SU-DHL-6 (cell line): ENCODE data around the gene DQX1.

Source experiments
- H2AFZ ChIP-seq: fragments of 200-600 bp; sonication (generic); 2 replicates; pipeline ENCODE4 v1.6.1; 2014; ENCODE audit warnings: low read depth, mild to moderate bottlenecking, moderate library complexity, mixed read lengths, antibody characterized with exemption, low read length; ENCODE audit not compliant: severe bottlenecking
- H3F3A ChIP-seq: fragments of 200-600 bp; shearing (Covaris generic); 2 replicates; pipeline ENCODE4 v1.6.0; 2016; ENCODE audit warnings: antibody characterized with exemption, mild to moderate bottlenecking; ENCODE audit not compliant: insufficient read depth
- H3K27ac ChIP-seq: fragments of 200-600 bp; sonication (generic); 2 replicates; pipeline ENCODE4 v1.5.1; 2016; ENCODE audit warnings: low read depth, mild to moderate bottlenecking, low read length, moderate library complexity, mixed read lengths
- H3K27me3 ChIP-seq: fragments of 200-600 bp; sonication (generic), shearing (Covaris generic); 2 replicates; pipeline ENCODE4 v1.6.0; 2014; ENCODE audit warnings: mild to moderate bottlenecking, low read length
- H3K36me3 ChIP-seq: fragments of 200-600 bp; sonication (generic); 2 replicates; pipeline ENCODE4 v1.6.1; 2014; ENCODE audit warnings: mild to moderate bottlenecking, low read length, mixed read lengths
- H3K4me2 ChIP-seq: fragments of 300-600, 200-600 bp; shearing (Covaris generic), sonication (generic); 2 replicates; pipeline ENCODE4 v1.6.0; 2014; ENCODE audit warnings: low read length, low read depth, mild to moderate bottlenecking; ENCODE audit not compliant: poor library complexity, severe bottlenecking
- H3K4me3 ChIP-seq: fragments of 200-600 bp; sonication (generic); 2 replicates; pipeline ENCODE4 v1.5.1; 2014; ENCODE audit warnings: antibody characterized with exemption, low read length, mild to moderate bottlenecking, mixed read lengths; ENCODE audit not compliant: insufficient read depth, poor library complexity, severe bottlenecking
- H3K79me2 ChIP-seq: fragments of 200-600 bp; sonication (generic); 2 replicates; pipeline ENCODE4 v1.6.1; 2014; ENCODE audit warnings: mild to moderate bottlenecking, low read length, moderate library complexity; ENCODE audit not compliant: insufficient read depth
- H3K9ac ChIP-seq: fragments of 200-600 bp; sonication (generic); 2 replicates; pipeline ENCODE4 v1.7.0; 2014; ENCODE audit warnings: mild to moderate bottlenecking, low read length
- H3K9me2 ChIP-seq: fragments of 200-600 bp; sonication (generic); replicated peaks from 2 replicates; pipeline ENCODE4 v1.6.1; 2014; ENCODE audit warnings: low read length; ENCODE audit not compliant: insufficient read depth
- H3K9me3 ChIP-seq: fragments of 200-600 bp; sonication (generic); 2 replicates; pipeline ENCODE4 v1.6.1; 2014; ENCODE audit warnings: low read length, mixed read lengths; ENCODE audit not compliant: insufficient read depth
- H4K20me1 ChIP-seq: fragments of 200-600 bp; sonication (generic); 2 replicates; pipeline ENCODE4 v1.6.1; 2014; ENCODE audit warnings: low read depth, mild to moderate bottlenecking, antibody characterized with exemption, low read length, moderate library complexity, mixed read lengths
- EZH2phosphoT487 ChIP-seq: fragments of 200-600 bp; sonication (generic), shearing (Covaris generic); conservative IDR thresholded peaks from 2 replicates; pipeline ENCODE4 v1.6.1; 2018; ENCODE audit warnings: mild to moderate bottlenecking, antibody characterized with exemption, low read length, moderate library complexity, mixed read lengths
- TF ChIP-seq, protein P1 (sequence below): fragments of 200-600 bp; sonication (generic); IDR thresholded peaks from one replicate; pipeline ENCODE4 v1.5.1; 2017; ENCODE audit warnings: antibody characterized with exemption, mild to moderate bottlenecking, low read length, moderate library complexity; ENCODE audit not compliant: insufficient read depth, poor library complexity, severe bottlenecking

DQX1 gene

DNA sequence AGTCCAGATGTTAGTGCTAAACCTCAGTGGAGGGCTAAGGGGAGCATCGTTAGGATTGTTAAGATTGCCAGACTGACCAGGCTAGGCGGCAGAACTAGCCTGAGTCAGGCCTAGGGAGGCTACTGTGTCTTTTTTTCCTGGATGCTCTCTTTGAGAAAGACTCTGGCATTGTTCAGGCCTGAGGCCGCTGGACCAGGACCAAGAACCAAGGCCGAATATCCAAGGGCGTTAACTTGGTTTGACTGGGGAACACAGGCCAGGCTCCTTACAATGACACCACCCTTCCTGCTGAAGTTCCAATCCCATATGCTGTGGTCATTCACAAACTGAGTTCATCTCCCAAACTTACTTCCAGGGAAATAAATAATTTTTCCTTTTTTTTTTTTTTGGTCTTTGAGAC, 14.3 kb upstream of the DQX1 start:
- TF ChIP-seq EZH2phosphoT487: no peak
- TF ChIP-seq, protein P1, sequence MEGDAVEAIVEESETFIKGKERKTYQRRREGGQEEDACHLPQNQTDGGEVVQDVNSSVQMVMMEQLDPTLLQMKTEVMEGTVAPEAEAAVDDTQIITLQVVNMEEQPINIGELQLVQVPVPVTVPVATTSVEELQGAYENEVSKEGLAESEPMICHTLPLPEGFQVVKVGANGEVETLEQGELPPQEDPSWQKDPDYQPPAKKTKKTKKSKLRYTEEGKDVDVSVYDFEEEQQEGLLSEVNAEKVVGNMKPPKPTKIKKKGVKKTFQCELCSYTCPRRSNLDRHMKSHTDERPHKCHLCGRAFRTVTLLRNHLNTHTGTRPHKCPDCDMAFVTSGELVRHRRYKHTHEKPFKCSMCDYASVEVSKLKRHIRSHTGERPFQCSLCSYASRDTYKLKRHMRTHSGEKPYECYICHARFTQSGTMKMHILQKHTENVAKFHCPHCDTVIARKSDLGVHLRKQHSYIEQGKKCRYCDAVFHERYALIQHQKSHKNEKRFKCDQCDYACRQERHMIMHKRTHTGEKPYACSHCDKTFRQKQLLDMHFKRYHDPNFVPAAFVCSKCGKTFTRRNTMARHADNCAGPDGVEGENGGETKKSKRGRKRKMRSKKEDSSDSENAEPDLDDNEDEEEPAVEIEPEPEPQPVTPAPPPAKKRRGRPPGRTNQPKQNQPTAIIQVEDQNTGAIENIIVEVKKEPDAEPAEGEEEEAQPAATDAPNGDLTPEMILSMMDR: no peak
- no peak overlapping the region for H3K27ac ChIP-seq
- no peaks in the 10 kb centered on the region for H3K9me2 ChIP-seq
- H3K36me3 ChIP-seq: no peaks in the 10 kb centered on the region
- H3K4me3 ChIP-seq: no peak overlapping the region
- H4K20me1 ChIP-seq: no peaks in the 10 kb centered on the region
- no peak overlapping the region for H3K4me2 ChIP-seq
- no peak overlapping the region for H3K9ac ChIP-seq
- no peaks in the 10 kb centered on the region for H3F3A ChIP-seq
- no peaks in the 10 kb centered on the region for H3K27me3 ChIP-seq
- H3K9me3 ChIP-seq: no peaks in the 10 kb centered on the region
- H2AFZ ChIP-seq: no peak overlapping the region
- H3K79me2 ChIP-seq: no peaks in the 10 kb centered on the region

DNA sequence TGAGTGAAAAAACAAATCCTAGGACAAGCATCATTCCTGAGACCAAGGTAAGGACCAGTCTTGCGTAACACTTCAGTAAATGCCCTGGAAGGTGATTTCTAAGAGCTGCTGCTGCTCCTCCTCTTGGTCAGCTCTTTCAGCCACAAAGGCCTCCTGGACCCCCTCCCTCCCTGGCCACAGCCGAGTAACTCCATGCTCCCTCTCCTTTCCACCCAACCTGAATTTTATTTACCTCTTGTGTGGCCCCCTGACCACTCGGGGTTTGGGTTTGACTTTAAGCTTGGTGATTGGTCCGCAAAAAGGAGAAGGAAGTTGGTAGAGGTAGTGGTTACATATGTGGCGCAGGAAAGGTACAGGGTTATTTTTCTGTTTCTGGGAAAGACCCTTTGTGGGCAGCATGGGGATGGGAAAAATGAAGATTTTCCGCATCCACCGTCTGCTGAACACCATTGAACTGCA, 12.9 kb upstream of the DQX1 start:
- Histone ChIP-seq H2AFZ (no peak overlapping the region), H3K27me3 (no peaks in the 10 kb centered on the region), H3K4me3 (no peak overlapping the region), H3K9me2 (no peaks in the 10 kb centered on the region), H3K9ac (no peak overlapping the region), H3K4me2 (no peak overlapping the region), H3K36me3 (no peaks in the 10 kb centered on the region), H3K9me3 (no peaks in the 10 kb centered on the region), H4K20me1 (no peaks in the 10 kb centered on the region), H3K27ac (no peak overlapping the region), H3K79me2 (no peaks in the 10 kb centered on the region), H3F3A (no peaks in the 10 kb centered on the region)
- no peak for TF ChIP-seq EZH2phosphoT487
- TF ChIP-seq, protein P1: no peak

DNA sequence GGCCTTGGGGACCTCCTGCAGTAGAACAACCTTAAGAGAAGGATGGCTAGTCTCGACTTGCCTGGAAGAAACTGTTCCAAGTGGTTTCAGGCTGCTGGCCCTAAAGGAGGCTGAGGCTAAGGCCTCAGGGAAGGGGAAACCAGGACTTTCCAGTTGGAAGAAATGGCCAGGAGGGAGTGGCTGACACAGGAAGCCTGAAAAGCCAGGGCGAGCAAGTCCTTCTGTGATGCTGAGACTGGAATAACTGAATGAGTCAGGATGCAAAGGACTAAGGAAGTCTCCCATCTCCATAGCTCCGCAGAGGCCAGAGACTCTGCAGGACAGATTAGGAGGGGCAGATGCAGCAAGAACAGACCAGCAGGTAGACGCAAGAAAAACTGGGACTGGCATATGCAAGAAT, 11.1 kb upstream of the DQX1 start:
- Histone ChIP-seq H3K9me3 (no peaks in the 10 kb centered on the region), H3K79me2 (no peaks in the 10 kb centered on the region), H3K9ac (no peak overlapping the region), H4K20me1 (no peaks in the 10 kb centered on the region), H3F3A (peaks cover 1% of the 10 kb centered on the region; the same call in 1 of the 2 replicates), H3K27me3 (no peaks in the 10 kb centered on the region), H2AFZ (no peak overlapping the region), H3K27ac (no peak overlapping the region), H3K4me3 (no peak overlapping the region), H3K9me2 (no peaks in the 10 kb centered on the region), H3K4me2 (no peak overlapping the region), H3K36me3 (no peaks in the 10 kb centered on the region)
- TF ChIP-seq, protein P1: no peak
- no peak for TF ChIP-seq EZH2phosphoT487
